GM12878 (cell line): ENCODE results near the gene LEP.

Experiments used
- ATF3 ChIP-seq: IDR thresholded peaks from 2 replicates; pipeline ENCODE4 v1.6.1; 2011; ENCODE audit warnings: low read depth, mild to moderate bottlenecking, low read length, moderate library complexity, borderline replicate concordance; ENCODE audit errors: extremely low read depth
- CTCF ChIP-seq, 3 experiments: IDR thresholded peaks in 2 of 3; conservative IDR thresholded peaks in 1 of 3; 2 replicates each; pipeline ENCODE4 v1.5.1; 2011; ENCODE audit warnings: low read depth in 3 of 3, low read length in 3 of 3, mild to moderate bottlenecking in 3 of 3, control low read depth in 2 of 3, moderate library complexity in 2 of 3, inconsistent platforms in 1 of 3, mixed read lengths in 1 of 3; ENCODE audit not compliant: control insufficient read depth in 2 of 3, insufficient read depth in 1 of 3; ENCODE audit errors: extremely low read depth in 1 of 3
- ELK1 ChIP-seq: IDR thresholded peaks from 2 replicates; pipeline ENCODE4 v1.6.1; 2012; ENCODE audit warnings: low read depth, low read length, improper control_type of control experiment
- HDAC6 ChIP-seq: fragments of 200-600 bp; sonication (generic); IDR thresholded peaks from one replicate; pipeline ENCODE4 v1.8.0; 2017; ENCODE audit warnings: antibody characterized with exemption; ENCODE audit not compliant: unreplicated experiment
- MEF2A ChIP-seq: IDR thresholded peaks from 2 replicates; pipeline ENCODE4 v1.6.1; 2011; ENCODE audit warnings: low read depth, mild to moderate bottlenecking, low read length, moderate library complexity; ENCODE audit not compliant: insufficient read depth
- MXI1 ChIP-seq: fragments of 150-350 bp; IDR thresholded peaks from 2 replicates; pipeline ENCODE4 v1.6.1; 2011; ENCODE audit warnings: low read depth, mild to moderate bottlenecking, inconsistent platforms, low read length, improper control_type of control experiment
- RAD21 ChIP-seq: IDR thresholded peaks from 2 replicates; pipeline ENCODE4 v1.6.1; 2011; ENCODE audit warnings: mild to moderate bottlenecking, low read depth, low read length, moderate library complexity; ENCODE audit not compliant: insufficient read depth
- REST ChIP-seq: IDR thresholded peaks from 2 replicates; pipeline ENCODE4 v1.6.1; 2012; ENCODE audit warnings: mild to moderate bottlenecking, low read depth, low read length
- RFX5 ChIP-seq: IDR thresholded peaks from 2 replicates; pipeline ENCODE4 v1.6.1; 2011; ENCODE audit warnings: low read depth, low read length, improper control_type of control experiment
- TAF1 ChIP-seq: IDR thresholded peaks from 2 replicates; pipeline ENCODE4 v1.6.1; 2011; ENCODE audit warnings: mild to moderate bottlenecking, low read depth, low read length, borderline replicate concordance
- ZBED1 ChIP-seq: IDR thresholded peaks from 2 replicates; pipeline ENCODE4 v1.6.1; 2016; ENCODE audit warnings: borderline replicate concordance
- ZNF274 ChIP-seq: IDR thresholded peaks from one replicate; pipeline ENCODE4 v1.8.0; 2011; ENCODE audit not compliant: insufficient read length, insufficient read depth
- ZNF384 ChIP-seq: IDR thresholded peaks from 2 replicates; pipeline ENCODE4 v1.6.1; 2012; ENCODE audit warnings: low read depth, mild to moderate bottlenecking, low read length, improper control_type of control experiment, borderline replicate concordance

- TF ChIP-seq ZNF274 (no peak), RFX5 (no peak), ZNF384 (no peak), ATF3 (no peak), REST (no peak), MEF2A (no peak), ZBED1 (no peak), MXI1 (no peak), RAD21 (no peak), TAF1 (no peak), HDAC6 (no peak), ELK1 (no peak), CTCF (IDR thresholded peaks at IDR 0.05 in 2 of 3, conservative IDR thresholded peaks at IDR 0.05 in 1 of 3; ENCODE audit: control insufficient read depth in 2 of 3, extremely low read depth in 1 of 3, insufficient read depth in 1 of 3, low read depth in 3 of 3, low read length in 3 of 3) (no peak)
These were observed 2.2 kb downstream of the LEP start for GRCh38 chr7:128243273-128243672.
